Caco-2 (cell line): ENCODE results near the gene GSTA2. TPM values are rescaled to one million over a fixed set of nuclear protein-coding genes. Genes with fewer than 3 reads are reported as not detected.

Experiments used
- BruUV-seq: library from RNA; stranded (reverse); fragments of 400-500 nt; replicated peaks from 2 replicates; lab custom pipeline; 2021; lab: Mats Ljungman, UMichigan
- CTCF ChIA-PET: fragments of 300-600 bp; sonication (Branson Sonifier 250); formaldehyde crosslinking; loops from one replicate; lab custom pipeline; 2022; ENCODE audit warnings: antibody characterized with exemption; lab: Charles Lee
- POLR2A ChIA-PET: fragments of 300-600 bp; sonication (Branson Sonifier 250); formaldehyde crosslinking; loops from one replicate; lab custom pipeline; 2022; ENCODE audit warnings: antibody characterized with exemption; lab: Charles Lee
- DNase-seq, 2 experiments: peaks; one replicate each; pipeline versions ENCODE4 v3.0.0 to v3.0.0-alpha.2; 2020 to 2022
- H3K27me3 ChIP-seq: replicated peaks from 2 replicates; pipeline ENCODE4 v1.6.0; 2011; ENCODE audit warnings: low read length; ENCODE audit not compliant: control insufficient read depth, insufficient read depth
- H3K36me3 ChIP-seq: 2 replicates; pipeline ENCODE4 v1.5.1; 2011; ENCODE audit warnings: low read length; ENCODE audit not compliant: control insufficient read depth, insufficient read depth
- H3K4me1 ChIP-seq: fragments of 250-450 bp; sonication (Bioruptor Pico); 2 replicates; pipeline ENCODE4 v1.5.1; 2020; ENCODE audit warnings: mild to moderate bottlenecking
- H3K4me3 ChIP-seq: 2 replicates; pipeline ENCODE4 v1.5.1; 2011; ENCODE audit warnings: low read depth, mild to moderate bottlenecking, control low read depth, low read length
- H3K9me3 ChIP-seq: fragments of 250-450 bp; sonication (Bioruptor Pico); 2 replicates; pipeline ENCODE4 v1.5.1; 2020; ENCODE audit warnings: mild to moderate bottlenecking, moderate library complexity
- H3K27ac Mint-ChIP-seq: one replicate; pipeline ENCODE4 v1.8.0; 2022; ENCODE audit warnings: mixed read lengths; ENCODE audit not compliant: unreplicated experiment
- H3K27me3 Mint-ChIP-seq: one replicate; pipeline ENCODE4 v1.8.0; 2022; ENCODE audit warnings: mixed read lengths; ENCODE audit not compliant: insufficient read depth, unreplicated experiment
- H3K36me3 Mint-ChIP-seq: one replicate; pipeline ENCODE4 v1.8.0; 2022; ENCODE audit warnings: mild to moderate bottlenecking, mixed read lengths; ENCODE audit not compliant: insufficient read depth, unreplicated experiment
- H3K4me1 Mint-ChIP-seq: one replicate; pipeline ENCODE4 v1.8.0; 2022; ENCODE audit warnings: low read depth, mixed read lengths; ENCODE audit not compliant: unreplicated experiment
- H3K4me3 Mint-ChIP-seq: one replicate; pipeline ENCODE4 v1.8.0; 2022; ENCODE audit warnings: mild to moderate bottlenecking, moderate library complexity, mixed read lengths; ENCODE audit not compliant: unreplicated experiment
- H3K9me3 Mint-ChIP-seq: one replicate; pipeline ENCODE4 v1.8.0; 2022; ENCODE audit warnings: mixed read lengths; ENCODE audit not compliant: unreplicated experiment
- intact Hi-C: fragments of 100-400 bp; cut with micrococcal nuclease; formaldehyde crosslinking; loops from one replicate; pipeline ENCODE4 v1.10.0; 2022; ENCODE audit not compliant: unreplicated experiment
- total RNA-seq: library from RNA; stranded (reverse); gene quantifications from 2 replicates; pipeline ENCODE4 v1.2.3, GENCODE V29; 2022
- TF ChIP-seq, protein P1 (sequence below), 2 experiments: fragments of 200-600 bp in 1 of 2; IDR thresholded peaks; 1 replicate in 1 of 2; 2 replicates in 1 of 2; pipeline versions ENCODE4 v1.5.1 to v1.8.0; 2011 to 2022; ENCODE audit warnings: antibody characterized with exemption in 1 of 2, control low read depth in 1 of 2, inconsistent platforms in 1 of 2, low read depth in 1 of 2, low read length in 1 of 2, mild to moderate bottlenecking in 1 of 2, moderate library complexity in 1 of 2; ENCODE audit not compliant: insufficient read depth in 1 of 2, severe bottlenecking in 1 of 2, unreplicated experiment in 1 of 2

Gene GSTA2
- total RNA-seq, 1 experiment from 2014 or later = 65.4 TPM

DNA sequence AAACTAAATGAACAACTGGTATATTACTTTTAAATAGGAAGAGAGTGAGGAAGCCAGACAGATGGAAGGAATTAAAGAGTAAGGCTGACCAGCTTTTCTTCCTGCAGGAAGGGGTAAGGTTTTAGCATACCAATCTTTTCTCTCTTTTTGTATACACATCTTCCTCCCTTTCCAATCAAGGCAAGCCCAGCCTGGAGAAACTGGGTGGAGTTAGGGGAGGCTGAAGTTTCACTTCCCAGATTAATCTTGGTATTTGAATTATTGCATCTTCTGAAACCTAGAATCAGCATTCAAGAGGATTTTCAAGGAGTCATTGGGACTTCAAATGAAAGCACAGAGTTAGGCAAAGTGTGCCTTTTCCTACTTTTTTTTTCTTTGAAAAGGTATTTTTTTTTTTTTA lies 59.2 kb downstream of the GSTA2 start:
- Mint-ChIP-seq H3K4me1 (no peaks in the 10 kb centered on the region), H3K27me3 (no peaks in the 10 kb centered on the region), H3K27ac (no peak overlapping the region), H3K36me3 (no peaks in the 10 kb centered on the region), H3K4me3 (no peak overlapping the region), H3K9me3 (no peaks in the 10 kb centered on the region)
- Histone ChIP-seq H3K36me3 (no peaks in the 10 kb centered on the region), H3K27me3 (no peaks in the 10 kb centered on the region), H3K9me3 (no peaks in the 10 kb centered on the region), H3K4me3 (no peak overlapping the region), H3K4me1 (peaks cover 11% of the 10 kb centered on the region; the same call in 1 of the 2 replicates)
- ChIA-PET CTCF (interaction anchor here (0.6 kb wide), 1 partner anchor 138 kb away, joined by 3 read pairs; no protein-coding TSS in a partner anchor), POLR2A (interaction anchor here (0.6 kb wide), 1 partner anchor 33 kb away, joined by 3 read pairs; no protein-coding TSS in a partner anchor)
- DNase-seq = no peak
- TF ChIP-seq, protein P1, sequence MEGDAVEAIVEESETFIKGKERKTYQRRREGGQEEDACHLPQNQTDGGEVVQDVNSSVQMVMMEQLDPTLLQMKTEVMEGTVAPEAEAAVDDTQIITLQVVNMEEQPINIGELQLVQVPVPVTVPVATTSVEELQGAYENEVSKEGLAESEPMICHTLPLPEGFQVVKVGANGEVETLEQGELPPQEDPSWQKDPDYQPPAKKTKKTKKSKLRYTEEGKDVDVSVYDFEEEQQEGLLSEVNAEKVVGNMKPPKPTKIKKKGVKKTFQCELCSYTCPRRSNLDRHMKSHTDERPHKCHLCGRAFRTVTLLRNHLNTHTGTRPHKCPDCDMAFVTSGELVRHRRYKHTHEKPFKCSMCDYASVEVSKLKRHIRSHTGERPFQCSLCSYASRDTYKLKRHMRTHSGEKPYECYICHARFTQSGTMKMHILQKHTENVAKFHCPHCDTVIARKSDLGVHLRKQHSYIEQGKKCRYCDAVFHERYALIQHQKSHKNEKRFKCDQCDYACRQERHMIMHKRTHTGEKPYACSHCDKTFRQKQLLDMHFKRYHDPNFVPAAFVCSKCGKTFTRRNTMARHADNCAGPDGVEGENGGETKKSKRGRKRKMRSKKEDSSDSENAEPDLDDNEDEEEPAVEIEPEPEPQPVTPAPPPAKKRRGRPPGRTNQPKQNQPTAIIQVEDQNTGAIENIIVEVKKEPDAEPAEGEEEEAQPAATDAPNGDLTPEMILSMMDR (IDR thresholded peaks at IDR 0.05; ENCODE audit: insufficient read depth in 1 of 2, low read depth in 1 of 2, low read length in 1 of 2, severe bottlenecking in 1 of 2, unreplicated experiment in 1 of 2) = no peak
- no TSS peak for BruUV-seq
- intact Hi-C loops = no loop called here

Other genes with a start within 250 kb of the GSTA2 start
- 63.8 and 71.6 TPM in 2 replicates for gene TRAM2, start 186.4 kb downstream of the GSTA2 start, total RNA-seq
- 39.9 and 41.9 TPM in 2 replicates for gene TMEM14A, start 92.4 kb downstream of the GSTA2 start, total RNA-seq
- 7.7 and 11.2 TPM in 2 replicates for gene GSTA1, start 40.3 kb upstream of the GSTA2 start, total RNA-seq
- gene GSTA5, start 77.3 kb upstream of the GSTA2 start, total RNA-seq = not detected in 2 replicates
- not detected in 2 replicates for gene GSTA3, start 146.2 kb upstream of the GSTA2 start, total RNA-seq
- 29.5 and 30.3 TPM in 2 replicates for gene GSTA4, start 231.8 kb upstream of the GSTA2 start, total RNA-seq